H9 (cell line): ENCODE measurements around the gene NGF. TPM values are rescaled to one million over a fixed set of nuclear protein-coding genes. Genes with fewer than 3 reads are reported as not detected.

Experiments
- DNase-seq: peaks from one replicate; pipeline ENCODE4 v3.0.0-alpha.2; 2017
- H2AFZ ChIP-seq: one replicate; pipeline ENCODE4 v1.6.1; 2013; ENCODE audit warnings: mild to moderate bottlenecking, low read length, control low read depth, moderate library complexity
- H2AK5ac ChIP-seq: 2 replicates; pipeline ENCODE4 v1.6.1; 2013; ENCODE audit warnings: low read length, control low read depth, mixed read lengths; ENCODE audit not compliant: insufficient read length
- H2BK120ac ChIP-seq: one replicate; pipeline ENCODE4 v1.6.1; 2013; ENCODE audit warnings: low read depth, mild to moderate bottlenecking, low read length, control low read depth, inconsistent platforms; ENCODE audit not compliant: poor library complexity, severe bottlenecking
- H2BK12ac ChIP-seq: 2 replicates; pipeline ENCODE4 v1.6.1; 2013; ENCODE audit warnings: low read length, control low read depth, mixed read lengths, low read depth; ENCODE audit not compliant: insufficient read length
- H2BK15ac ChIP-seq: 2 replicates; pipeline ENCODE4 v1.6.1; 2013; ENCODE audit warnings: low read depth, low read length, control low read depth
- H2BK20ac ChIP-seq: one replicate; pipeline ENCODE4 v1.6.1; 2013; ENCODE audit warnings: low read depth, mild to moderate bottlenecking, low read length, control low read depth, inconsistent platforms; ENCODE audit not compliant: poor library complexity, severe bottlenecking
- H2BK5ac ChIP-seq: 2 replicates; pipeline ENCODE4 v1.6.1; 2013; ENCODE audit warnings: low read length, control low read depth, mixed read lengths; ENCODE audit not compliant: insufficient read length
- H3K14ac ChIP-seq: 2 replicates; pipeline ENCODE4 v1.6.1; 2013; ENCODE audit warnings: low read length, control low read depth; ENCODE audit not compliant: insufficient read depth
- H3K18ac ChIP-seq: 2 replicates; pipeline ENCODE4 v1.6.1; 2013; ENCODE audit warnings: low read depth, mild to moderate bottlenecking, mixed read lengths, low read length, control low read depth; ENCODE audit not compliant: insufficient read length
- H3K23ac ChIP-seq: 2 replicates; pipeline ENCODE4 v1.6.1; 2013; ENCODE audit warnings: low read length, control low read depth, mixed read lengths, low read depth; ENCODE audit not compliant: insufficient read length
- H3K23me2 ChIP-seq: 2 replicates; pipeline ENCODE4 v1.6.1; 2013; ENCODE audit warnings: low read depth, mild to moderate bottlenecking, mixed read lengths, low read length, control low read depth; ENCODE audit not compliant: insufficient read length, poor library complexity, severe bottlenecking
- H3K27ac ChIP-seq: 2 replicates; pipeline ENCODE4 v1.5.1; 2013; ENCODE audit warnings: low read length, control low read depth, mixed read lengths, low read depth; ENCODE audit not compliant: insufficient read length
- H3K27me3 ChIP-seq: 2 replicates; pipeline ENCODE4 v1.6.1; 2013; ENCODE audit warnings: low read length, control low read depth, inconsistent platforms; ENCODE audit not compliant: insufficient read depth
- H3K4ac ChIP-seq: 2 replicates; pipeline ENCODE4 v1.6.1; 2013; ENCODE audit warnings: low read depth, mild to moderate bottlenecking, control low read depth, inconsistent platforms, low read length, moderate library complexity
- H3K4me1 ChIP-seq: 2 replicates; pipeline ENCODE4 v1.6.1; 2013; ENCODE audit warnings: low read length, control low read depth, inconsistent platforms; ENCODE audit not compliant: insufficient read depth
- H3K4me2 ChIP-seq: 2 replicates; pipeline ENCODE4 v1.6.1; 2013; ENCODE audit warnings: low read length, control low read depth, mixed read lengths; ENCODE audit not compliant: insufficient read length, insufficient read depth
- H3K56ac ChIP-seq: 2 replicates; pipeline ENCODE4 v1.6.1; 2013; ENCODE audit warnings: low read depth, mild to moderate bottlenecking, mixed read lengths, low read length, control low read depth; ENCODE audit not compliant: insufficient read length
- H3K79me1 ChIP-seq: 2 replicates; pipeline ENCODE4 v1.6.1; 2013; ENCODE audit warnings: low read depth, mild to moderate bottlenecking, moderate library complexity, low read length, control low read depth, inconsistent platforms; ENCODE audit not compliant: insufficient read depth, poor library complexity, severe bottlenecking
- H3K79me2 ChIP-seq: 2 replicates; pipeline ENCODE4 v1.6.1; 2013; ENCODE audit warnings: low read length, control low read depth, inconsistent platforms; ENCODE audit not compliant: insufficient read depth
- H3K9ac ChIP-seq: 2 replicates; pipeline ENCODE4 v1.6.1; 2013; ENCODE audit warnings: low read length, control low read depth, mixed read lengths; ENCODE audit not compliant: insufficient read length; ENCODE audit errors: extremely low read depth
- H3K9me3 ChIP-seq: one replicate; pipeline ENCODE4 v1.6.1; 2013; ENCODE audit warnings: low read depth, low read length, inconsistent platforms; ENCODE audit not compliant: control insufficient read depth
- H3T11ph ChIP-seq: one replicate; pipeline ENCODE4 v1.6.1; 2013; ENCODE audit warnings: mild to moderate bottlenecking, low read length, control low read depth, inconsistent platforms
- H4K20me1 ChIP-seq: one replicate; pipeline ENCODE4 v1.6.1; 2013; ENCODE audit not compliant: control insufficient read depth, insufficient read length, insufficient read depth
- H4K5ac ChIP-seq: 2 replicates; pipeline ENCODE4 v1.6.1; 2013; ENCODE audit warnings: low read depth, mild to moderate bottlenecking, mixed read lengths, low read length, control low read depth; ENCODE audit not compliant: insufficient read length
- H4K8ac ChIP-seq: replicated peaks from 2 replicates; pipeline ENCODE4 v1.6.1; 2013; ENCODE audit warnings: low read length, control low read depth, mixed read lengths, low read depth; ENCODE audit not compliant: insufficient read length
- H4K91ac ChIP-seq: 2 replicates; pipeline ENCODE4 v1.6.1; 2013; ENCODE audit warnings: low read depth, mild to moderate bottlenecking, moderate library complexity, mixed read lengths, low read length, control low read depth; ENCODE audit not compliant: insufficient read length
- H3K27ac Mint-ChIP-seq, 3 experiments: 2 replicates in 2 of 3; 3 replicates in 1 of 3; pipeline ENCODE4 v1.8.0; 2020 to 2021; ENCODE audit warnings: mixed read lengths in 3 of 3, mild to moderate bottlenecking in 1 of 3, moderate library complexity in 1 of 3
- H3K27me3 Mint-ChIP-seq: 2 replicates; pipeline ENCODE4 v1.8.0; 2021; ENCODE audit warnings: low read depth, mild to moderate bottlenecking, moderate library complexity, mixed read lengths
- H3K36me3 Mint-ChIP-seq, 3 experiments: 2 replicates in 2 of 3; 3 replicates in 1 of 3; pipeline ENCODE4 v1.8.0; 2020 to 2021; ENCODE audit warnings: low read depth in 3 of 3, mixed read lengths in 3 of 3; ENCODE audit not compliant: insufficient read depth in 1 of 3
- H3K4me1 Mint-ChIP-seq, 2 experiments: 2 replicates each; pipeline ENCODE4 v1.8.0; 2020; ENCODE audit warnings: mixed read lengths in 2 of 2
- H3K4me3 Mint-ChIP-seq, 2 experiments: 2 replicates in 1 of 2; 3 replicates in 1 of 2; pipeline ENCODE4 v1.8.0; 2020 to 2021; ENCODE audit warnings: mild to moderate bottlenecking in 2 of 2, mixed read lengths in 2 of 2, moderate library complexity in 1 of 2
- H3K9me3 Mint-ChIP-seq, 2 experiments: 2 replicates in 1 of 2; 3 replicates in 1 of 2; pipeline ENCODE4 v1.8.0; 2020; ENCODE audit warnings: mild to moderate bottlenecking in 2 of 2, mixed read lengths in 2 of 2, moderate library complexity in 1 of 2
- CTCF ChIP-seq: fragments of 200-600 bp; sonication (generic); conservative IDR thresholded peaks from 3 replicates; pipeline ENCODE4 v1.8.0; 2021; ENCODE audit warnings: antibody characterized with exemption, mild to moderate bottlenecking
- WGBS: extraction: QIAGEN DNeasy Blood & Tissue Kit; methylation state at CpG from one replicate; pipeline ENCODE4 v1.1.7; 2013; ENCODE audit warnings: missing lambda C conversion rate, low lambda C conversion rate, mixed read lengths; ENCODE audit not compliant: insufficient read length; ENCODE audit errors: extremely low coverage; 5-methylcytosine and 5-hydroxymethylcytosine counted together
- total RNA-seq: library from RNA; stranded (reverse); gene quantifications from 2 replicates; pipeline ENCODE4 v1.2.1, GENCODE V29; 2021

The NGF gene
- total RNA-seq, 1 experiment from 2014 or later = 0.22 TPM

DNA sequence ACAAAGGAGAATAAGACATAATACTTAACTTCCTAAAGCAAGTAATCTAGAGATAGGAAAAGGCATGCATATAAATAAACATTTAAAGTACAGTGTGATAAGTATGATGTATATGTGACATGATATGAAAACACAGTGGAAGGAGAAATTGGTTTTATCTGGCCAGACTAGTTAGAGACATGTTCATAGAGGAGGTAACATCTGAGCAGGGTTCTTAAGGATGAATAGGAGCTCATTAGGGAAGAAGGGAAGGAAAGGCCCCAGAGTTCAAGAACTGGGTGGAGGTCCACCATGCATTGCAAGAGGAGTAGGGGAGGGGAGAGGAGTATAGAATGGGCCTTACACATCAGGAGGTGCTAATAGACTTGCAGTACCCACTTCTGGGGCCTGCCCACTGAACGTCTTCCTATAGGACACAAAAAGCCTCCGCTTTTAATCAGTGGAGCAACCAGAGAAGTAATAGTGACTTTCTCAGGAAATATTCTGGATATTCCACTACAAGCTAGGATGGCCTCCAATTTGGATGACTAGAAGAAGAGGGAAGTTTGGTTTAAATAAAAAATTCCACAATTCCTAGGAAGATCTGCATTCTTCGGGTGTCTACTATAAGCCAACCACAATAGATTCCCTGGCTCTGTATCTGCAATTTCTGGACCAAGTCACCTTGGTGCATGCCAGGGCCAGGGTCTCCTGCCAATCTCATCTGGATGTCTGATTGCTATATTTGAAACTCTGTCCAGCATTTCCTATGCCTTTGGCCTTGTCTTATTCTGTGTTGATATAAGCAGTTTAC, 41.9 kb downstream of the NGF start:
- H3K9me3 Mint-ChIP-seq = no peaks in the 10 kb centered on the region
- Histone ChIP-seq H3K4me1 (peaks cover 6% of the 10 kb centered on the region; the same call in 1 of the 2 replicates), H3K4me2 (no peak overlapping the region), H3K23me2 (no peaks in the 10 kb centered on the region), H2BK20ac (no peak overlapping the region), H2AK5ac (no peak overlapping the region), H2BK12ac (no peak overlapping the region), H3K9me3 (no peaks in the 10 kb centered on the region), H3K79me1 (no peaks in the 10 kb centered on the region), H3T11ph (no peak overlapping the region), H3K27me3 (no peaks in the 10 kb centered on the region), H3K23ac (no peak overlapping the region), H4K5ac (no peak overlapping the region), H4K91ac (no peak overlapping the region), H2BK15ac (no peak overlapping the region), H2BK120ac (no peak overlapping the region), H3K9ac (no peak overlapping the region), H3K56ac (no peak overlapping the region), H3K4ac (no peak overlapping the region), H4K20me1 (no peaks in the 10 kb centered on the region), H3K27ac (no peak overlapping the region), H3K18ac (no peak overlapping the region), H2AFZ (no peak overlapping the region), H3K14ac (no peak overlapping the region), H2BK5ac (no peak overlapping the region), H3K79me2 (no peaks in the 10 kb centered on the region), H4K8ac (no peak overlapping the region)
- H3K36me3 Mint-ChIP-seq = no peaks in the 10 kb centered on the region; a peak in 1 of 7 replicates
- H3K27me3 Mint-ChIP-seq = no peaks in the 10 kb centered on the region
- no peak overlapping the region for H3K4me3 Mint-ChIP-seq
- no peak for TF ChIP-seq CTCF
- no peak for DNase-seq
- no peak overlapping the region for H3K27ac Mint-ChIP-seq
- peaks cover 25 to 33% of the 10 kb centered on the region in 2 experiments for H3K4me1 Mint-ChIP-seq
- no CpG with 5 or more reads among the region's 3 CpGs for WGBS
